ENCODE data around the gene MPV17L2. TPM values are rescaled to one million over a fixed set of nuclear protein-coding genes. Genes with fewer than 3 reads are reported as not detected.

MPV17L2 gene
- total and polyA plus RNA-seq, 10 of the 15 experiments (the other 5 are each of a cell fraction or from before 2014, with no cell fraction given), result 5.1 to 57.2 (median 22.9) TPM

DNA sequence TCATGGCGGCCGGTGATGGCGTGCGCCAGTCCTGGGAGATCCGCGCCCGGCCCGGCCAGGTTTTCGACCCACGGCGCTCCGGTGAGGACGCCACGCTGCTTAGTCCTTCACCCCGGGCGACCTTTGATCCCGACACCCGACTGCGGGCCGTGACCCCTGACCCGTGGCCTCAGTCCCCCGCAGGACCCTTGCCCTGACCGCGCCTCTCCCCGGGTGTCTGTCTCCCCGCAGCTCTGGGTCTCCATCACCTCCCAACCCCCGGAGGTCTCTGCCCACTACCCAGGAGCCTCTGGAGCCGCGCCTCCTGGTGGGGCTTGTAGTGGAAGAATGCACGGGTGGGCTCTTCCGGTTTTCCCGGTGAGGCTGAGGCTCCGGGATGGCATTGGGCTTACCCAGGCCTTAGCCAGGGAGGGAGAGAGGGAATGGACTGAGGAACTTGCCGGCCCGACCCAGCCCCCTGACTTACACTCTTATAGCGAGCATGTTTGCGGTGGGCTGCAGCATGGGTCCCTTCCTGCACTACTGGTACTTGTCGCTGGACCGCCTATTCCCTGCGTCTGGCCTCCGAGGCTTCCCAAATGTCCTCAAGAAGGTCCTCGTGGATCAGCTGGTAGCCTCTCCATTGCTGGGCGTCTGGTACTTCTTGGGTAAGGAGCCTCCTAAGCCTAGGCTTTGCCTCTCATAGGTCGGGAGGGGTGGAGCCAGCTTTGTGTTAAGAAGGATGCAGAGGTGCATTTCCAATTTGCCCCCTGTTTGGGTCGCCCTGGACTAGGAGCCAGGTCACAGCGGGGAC is 566 bp downstream of the MPV17L2 start:
- TF ChIP-seq RELA (IDR thresholded peaks at IDR 0.05; ENCODE audit: borderline replicate concordance, partially characterized antibody), result peak; percentile 3
- TF ChIP-seq NR2C1 (IDR thresholded peaks at IDR 0.05), result peak; percentile 69
- TF ChIP-seq, protein P1, sequence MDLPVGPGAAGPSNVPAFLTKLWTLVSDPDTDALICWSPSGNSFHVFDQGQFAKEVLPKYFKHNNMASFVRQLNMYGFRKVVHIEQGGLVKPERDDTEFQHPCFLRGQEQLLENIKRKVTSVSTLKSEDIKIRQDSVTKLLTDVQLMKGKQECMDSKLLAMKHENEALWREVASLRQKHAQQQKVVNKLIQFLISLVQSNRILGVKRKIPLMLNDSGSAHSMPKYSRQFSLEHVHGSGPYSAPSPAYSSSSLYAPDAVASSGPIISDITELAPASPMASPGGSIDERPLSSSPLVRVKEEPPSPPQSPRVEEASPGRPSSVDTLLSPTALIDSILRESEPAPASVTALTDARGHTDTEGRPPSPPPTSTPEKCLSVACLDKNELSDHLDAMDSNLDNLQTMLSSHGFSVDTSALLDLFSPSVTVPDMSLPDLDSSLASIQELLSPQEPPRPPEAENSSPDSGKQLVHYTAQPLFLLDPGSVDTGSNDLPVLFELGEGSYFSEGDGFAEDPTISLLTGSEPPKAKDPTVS (IDR thresholded peaks at IDR 0.05; ENCODE audit: low read depth, low read length), result no peak
- no peak for TF ChIP-seq TARDBP (IDR thresholded peaks at IDR 0.05; ENCODE audit: borderline replicate concordance)
- TF ChIP-seq KLF5 (IDR thresholded peaks at IDR 0.05; ENCODE audit: partially characterized antibody), result no peak
- TF ChIP-seq SRF (IDR thresholded peaks at IDR 0.05; ENCODE audit: low read depth in 2 of 2, low read length in 2 of 2), result no peak
- TF ChIP-seq LARP7 (IDR thresholded peaks at IDR 0.05), result peak; percentile 83; the same call in 1 of the 2 replicates
- ChIA-PET CTCF (interaction anchor here (0.6 to 3.8 kb wide), 15 partner anchors 10 to 135 kb away, joined by 3 to 30 read pairs (median 8); partner anchors contain the start of genes LSM4 and RAB3A), RAD21 (ENCODE audit: unreplicated experiment) (interaction anchor here (0.6 to 4.5 kb wide), 14 partner anchors 11 to 135 kb away, joined by 3 to 36 read pairs (median 11); partner anchors contain the start of genes JUND and RAB3A), SMC1A (ENCODE audit: uncharacterized antibody, unreplicated experiment) (interaction anchor here (0.5 to 3.4 kb wide), 18 partner anchors 10 to 199 kb away, joined by 3 to 21 read pairs (median 4); partner anchors contain the start of genes IL12RB1 and RAB3A), POLR2A (interaction anchor here (0.8 to 2.5 kb wide), 13 partner anchors 8 to 129 kb away, joined by 3 to 17 read pairs (median 7); partner anchors contain the start of genes LSM4 and RAB3A)
- H3K4me1 ChIP-seq (ENCODE audit: control insufficient read depth, insufficient read depth, low read length), result peaks cover 11% of the 10 kb centered on the region
- no peaks in the 10 kb centered on the region for H4K20me1 ChIP-seq (ENCODE audit: control insufficient read depth, insufficient read depth)
- peak overlapping the region; percentile 96 for H3K4me2 ChIP-seq (ENCODE audit: control insufficient read depth, insufficient read depth)
- peaks cover 5 to 15% of the 10 kb centered on the region in 2 experiments; a peak in 3 of 4 replicates for H3K36me3 ChIP-seq (ENCODE audit: control insufficient read depth in 2 of 2, insufficient read depth in 2 of 2, low read length in 1 of 2)
- H3K79me2 ChIP-seq (ENCODE audit: control insufficient read depth, insufficient read depth, low read length), result peaks cover 5% of the 10 kb centered on the region
- no peaks in the 10 kb centered on the region for H3K9me3 ChIP-seq (replicated peaks; ENCODE audit: control insufficient read depth, insufficient read depth, low read length)
- peak overlapping the region; percentile 79 for H3K4me3 ChIP-seq
- WGBS (ENCODE audit: insufficient coverage, insufficient replicate concordance, low lambda C conversion rate, missing lambda C conversion rate), result 2% methylated on average over 46 of the region's 46 CpGs
- ATAC-seq (no peak), DNase-seq (ENCODE audit: low read depth, low spot score) (no peak), FAIRE-seq (no peak)
- in situ Hi-C loops (cut with MboI) (no loop called here), intact Hi-C loops (cut with micrococcal nuclease; ENCODE audit: unreplicated experiment) (no loop called here)
- peak overlapping the region; percentile 73 for H2AFZ ChIP-seq (ENCODE audit: control insufficient read depth, low read depth, low read length)
- BruUV-seq (replicated peaks), result TSS peak; percentile 70
- H3K27me3 ChIP-seq (replicated peaks in 1 of 2; ENCODE audit: control insufficient read depth in 2 of 2, insufficient read depth in 2 of 2, low read length in 1 of 2), result no peaks in the 10 kb centered on the region
- peak overlapping the region; percentile 53 for H3K27ac ChIP-seq (ENCODE audit: control insufficient read depth, insufficient read depth)
- H3K9ac ChIP-seq (ENCODE audit: control insufficient read depth, insufficient read depth, low read length), result peak overlapping the region; percentile 69

All from GM12878 (cell line).